HEK293T (cell line): ENCODE measurements around the gene DIAPH3.
"Not testable (repeated sequence)": the region's sequence is repeated elsewhere in the genome, so short reads cannot be mapped to it uniquely, and the experiment has no call there.

ENCODE experiments used
- CTCF ChIA-PET: fragments of 350-600 bp; formaldehyde crosslinking; extraction: SDS; loops from one replicate; lab custom pipeline; 2021; ENCODE audit warnings: antibody characterized with exemption, inconsistent platforms; lab: Yijun Ruan, JAX
- POLR2A ChIA-PET: fragments of 350-600 bp; formaldehyde crosslinking; extraction: SDS; loops from one replicate; lab custom pipeline; 2020; ENCODE audit warnings: antibody characterized with exemption, inconsistent platforms; lab: Yijun Ruan, JAX
- DNase-seq: peaks from one replicate; pipeline ENCODE4 v3.0.0; 2012; ENCODE audit warnings: mixed read lengths; ENCODE audit errors: extremely low spot score
- ARNT ChIP-seq: fragments of 450-650 bp; IDR thresholded peaks from 2 replicates; pipeline ENCODE4 v1.6.1; 2017; ENCODE audit warnings: mild to moderate bottlenecking
- BHLHE40 ChIP-seq: fragments of 450-650 bp; IDR thresholded peaks from 2 replicates; pipeline ENCODE4 v1.6.1; 2016; ENCODE audit warnings: mild to moderate bottlenecking, moderate library complexity, borderline replicate concordance
- CTBP1 ChIP-seq: fragments of 450-650 bp; IDR thresholded peaks from 2 replicates; pipeline ENCODE4 v1.6.1; 2016; ENCODE audit warnings: borderline replicate concordance
- ELF4 ChIP-seq: fragments of 450-650 bp; IDR thresholded peaks from 2 replicates; pipeline ENCODE4 v1.6.1; 2017; ENCODE audit warnings: antibody characterized with exemption
- FOXA1 ChIP-seq: fragments of 450-650 bp; IDR thresholded peaks from 2 replicates; pipeline ENCODE4 v1.6.1; 2016; ENCODE audit warnings: mild to moderate bottlenecking
- FOXK2 ChIP-seq: fragments of 450-650 bp; IDR thresholded peaks from 2 replicates; pipeline ENCODE4 v1.6.1; 2016; ENCODE audit warnings: mild to moderate bottlenecking
- FOXM1 ChIP-seq: fragments of 450-650 bp; IDR thresholded peaks from 2 replicates; pipeline ENCODE4 v1.6.1; 2017; ENCODE audit warnings: mild to moderate bottlenecking, borderline replicate concordance
- HDGF ChIP-seq: fragments of 450-650 bp; IDR thresholded peaks from 2 replicates; pipeline ENCODE4 v1.6.1; 2017; ENCODE audit warnings: antibody characterized with exemption, borderline replicate concordance
- L3MBTL2 ChIP-seq: fragments of 450-650 bp; conservative IDR thresholded peaks from 2 replicates; pipeline ENCODE4 v1.6.1; 2016; ENCODE audit warnings: mild to moderate bottlenecking
- LEF1 ChIP-seq: fragments of 450-650 bp; IDR thresholded peaks from 2 replicates; pipeline ENCODE4 v1.6.1; 2017; ENCODE audit warnings: mild to moderate bottlenecking, borderline replicate concordance
- NFRKB ChIP-seq: fragments of 450-650 bp; IDR thresholded peaks from 2 replicates; pipeline ENCODE4 v1.6.1; 2016; ENCODE audit warnings: mild to moderate bottlenecking, moderate library complexity
- PKNOX1 ChIP-seq: fragments of 450-650 bp; IDR thresholded peaks from 2 replicates; pipeline ENCODE4 v1.6.1; 2016
- SP1 ChIP-seq: fragments of 450-650 bp; IDR thresholded peaks from 2 replicates; pipeline ENCODE4 v1.6.1; 2017
- SUZ12 ChIP-seq: fragments of 450-650 bp; IDR thresholded peaks from 2 replicates; pipeline ENCODE4 v1.6.1; 2016; ENCODE audit warnings: mild to moderate bottlenecking
- TARDBP ChIP-seq: fragments of 450-650 bp; IDR thresholded peaks from 2 replicates; pipeline ENCODE4 v1.6.1; 2016
- ZNF384 ChIP-seq: fragments of 450-650 bp; IDR thresholded peaks from 2 replicates; pipeline ENCODE4 v1.6.1; 2016

Gene DIAPH3

DNA sequence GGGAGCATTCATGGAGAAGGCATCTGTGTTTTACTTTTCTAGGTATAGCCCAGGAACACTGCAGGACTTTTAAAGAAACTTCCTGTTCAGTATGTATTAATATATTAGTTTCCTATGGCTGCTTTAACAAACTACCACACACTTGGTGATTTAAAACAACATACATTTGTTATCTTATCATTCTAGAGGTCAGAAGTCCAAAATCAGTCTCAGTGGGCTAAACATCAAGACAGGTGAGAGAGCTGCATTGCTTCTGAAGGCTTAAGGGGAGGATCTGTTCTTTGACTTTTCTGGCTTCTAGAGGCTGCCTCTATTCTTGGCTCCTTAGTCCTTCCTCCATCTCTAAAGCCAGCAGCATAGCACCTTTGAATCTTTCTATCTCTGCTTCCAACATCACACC is 37.6 kb upstream of the DIAPH3 start:
- no peak for DNase-seq
- TF ChIP-seq NFRKB (no peak), FOXK2 (no peak), CTBP1 (no peak), ELF4 (no peak), SUZ12 (no peak), BHLHE40 (no peak), LEF1 (no peak), FOXA1 (no peak), ARNT (no peak), L3MBTL2 (no peak), HDGF (no peak), TARDBP (no peak), ZNF384 (no peak), FOXM1 (no peak)
- ChIA-PET CTCF (no interaction called here), POLR2A (no interaction called here)

DNA sequence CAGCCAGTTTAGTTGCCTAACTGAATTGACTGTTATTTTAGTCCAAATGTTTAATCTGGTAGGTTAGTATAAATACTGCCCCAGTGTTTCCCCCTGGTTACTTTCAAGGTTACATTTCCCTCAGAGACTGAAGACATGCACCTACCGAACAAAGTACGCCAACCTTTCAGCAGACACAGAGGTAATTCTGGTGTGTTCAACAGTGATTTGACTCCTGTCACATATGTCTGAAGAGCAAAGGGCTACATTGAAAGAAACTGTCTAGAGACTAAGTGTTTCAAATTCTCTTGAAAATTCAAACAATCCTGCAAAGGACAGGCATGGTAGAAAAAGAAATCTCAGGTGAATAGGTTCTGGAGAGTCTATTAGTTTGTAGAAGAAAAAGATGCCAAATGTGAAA is 32.2 kb upstream of the DIAPH3 start:
- DNase-seq, CTCF ChIA-PET, POLR2A ChIA-PET: not testable (repeated sequence)

GRCh38 chr13:60182907-60183306 is 19.2 kb upstream of the DIAPH3 start:
- no peak for DNase-seq
- no peak for TF ChIP-seq FOXK2
- TF ChIP-seq FOXA1, result no peak
- no peak for TF ChIP-seq SP1
- no peak for TF ChIP-seq ARNT
- CTCF ChIA-PET, result no interaction called here
- POLR2A ChIA-PET, result no interaction called here

GRCh38 chr13:60178327-60178726 is 14.6 kb upstream of the DIAPH3 start:
- ChIA-PET CTCF (no interaction called here), POLR2A (no interaction called here)
- DNase-seq, result no peak
- no peak for TF ChIP-seq NFRKB
- TF ChIP-seq LEF1, result no peak
- TF ChIP-seq FOXM1, result no peak

GRCh38 chr13:60175571-60175970 is 11.8 kb upstream of the DIAPH3 start:
- no peak for DNase-seq
- no peak for TF ChIP-seq SP1
- no peak for TF ChIP-seq BHLHE40
- no peak for TF ChIP-seq FOXM1
- TF ChIP-seq LEF1, result no peak
- POLR2A ChIA-PET, result no interaction called here
- CTCF ChIA-PET, result no interaction called here

DNA sequence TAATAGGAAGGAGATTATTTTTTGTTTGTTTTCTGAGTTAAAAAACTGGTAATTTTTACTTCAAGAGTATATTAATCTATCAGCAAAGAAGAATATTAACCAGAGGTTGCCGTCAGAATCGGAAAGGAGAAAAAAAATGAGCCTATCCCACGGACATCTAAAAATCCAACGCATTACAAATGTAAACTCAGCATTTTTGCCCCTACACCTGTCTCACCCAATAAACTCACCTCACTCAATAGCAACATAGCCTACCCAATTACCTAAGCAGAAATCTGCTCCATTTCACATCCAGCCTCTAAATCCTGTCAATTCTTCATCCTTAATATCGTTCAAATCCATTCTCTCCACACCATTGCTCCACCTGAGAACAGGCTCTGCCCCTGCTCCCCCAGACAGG is 10.4 kb upstream of the DIAPH3 start:
- ChIA-PET POLR2A (no interaction called here), CTCF (no interaction called here)
- DNase-seq, result no peak
- TF ChIP-seq L3MBTL2, result no peak
- no peak for TF ChIP-seq FOXA1
- TF ChIP-seq ZNF384, result no peak
- no peak for TF ChIP-seq LEF1
- no peak for TF ChIP-seq SUZ12
- TF ChIP-seq FOXK2, result no peak
- TF ChIP-seq FOXM1, result no peak
- TF ChIP-seq BHLHE40, result no peak
- no peak for TF ChIP-seq CTBP1
- TF ChIP-seq ELF4, result no peak
- TF ChIP-seq NFRKB, result no peak
- TF ChIP-seq SP1, result no peak
- TF ChIP-seq ARNT, result no peak
- no peak for TF ChIP-seq HDGF
- no peak for TF ChIP-seq TARDBP
- no peak for TF ChIP-seq PKNOX1

GRCh38 chr13:60172111-60172510 is 8.4 kb upstream of the DIAPH3 start:
- no peak for DNase-seq
- TF ChIP-seq PKNOX1 (no peak), LEF1 (no peak), NFRKB (no peak), FOXA1 (no peak), BHLHE40 (no peak), FOXM1 (no peak), ZNF384 (no peak), SP1 (no peak), CTBP1 (no peak), HDGF (no peak), SUZ12 (no peak), ARNT (no peak), ELF4 (no peak), FOXK2 (no peak)
- ChIA-PET POLR2A (no interaction called here), CTCF (no interaction called here)

DNA sequence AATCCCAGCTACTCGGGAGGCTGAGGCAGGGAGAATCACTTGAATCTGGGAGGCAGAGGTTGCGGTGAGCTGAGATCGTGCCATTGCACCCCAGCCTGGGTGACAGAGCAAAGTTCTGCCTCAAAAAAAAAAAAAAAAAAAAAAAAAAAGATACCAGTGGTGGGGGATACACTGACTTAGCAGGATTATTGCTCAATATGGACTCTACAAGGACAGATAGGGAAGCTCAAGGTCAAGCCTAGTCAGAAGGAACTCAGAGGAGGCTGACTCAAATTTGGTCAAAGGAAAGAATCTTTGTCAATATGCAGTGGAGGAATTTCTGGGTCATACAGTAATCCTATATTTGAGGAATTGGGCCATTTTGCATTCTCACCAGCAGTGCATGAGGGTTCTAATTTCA is 6.7 kb upstream of the DIAPH3 start:
- TF ChIP-seq SUZ12 (no peak), HDGF (no peak), SP1 (no peak), FOXM1 (no peak), LEF1 (no peak), TARDBP (no peak), NFRKB (no peak)
- POLR2A ChIA-PET, result interaction anchor here (0.6 kb wide), 1 partner anchor 26 kb away, joined by 3 read pairs; no protein-coding TSS in a partner anchor
- CTCF ChIA-PET, result no interaction called here
- DNase-seq, result no peak
